Astrocyte (in vitro differentiated cells and primary cell): ENCODE measurements around the gene OCA2. TPM values are rescaled to one million over a fixed set of nuclear protein-coding genes. Genes with fewer than 3 reads are reported as not detected.

Experiments used
- DNase-seq: peaks from one replicate; pipeline ENCODE4 v3.0.0-alpha.2; 2010; ENCODE audit warnings: low read depth
- FAIRE-seq: peaks from 2 replicates; lab custom pipeline; 2011; peaks lifted over from hg19 to GRCh38; lab: Jason Lieb, UNC
- H2AFZ ChIP-seq: 2 replicates; pipeline ENCODE4 v1.6.0; 2012; ENCODE audit warnings: low read depth, low read length, inconsistent platforms
- H3K27ac ChIP-seq: 2 replicates; pipeline ENCODE4 v1.5.1; 2011; ENCODE audit warnings: low read depth, low read length, inconsistent platforms
- H3K27me3 ChIP-seq: 2 replicates; pipeline ENCODE4 v1.6.0; 2011; ENCODE audit warnings: low read length, inconsistent platforms; ENCODE audit not compliant: insufficient read depth
- H3K36me3 ChIP-seq: 2 replicates; pipeline ENCODE4 v1.5.1; 2011; ENCODE audit warnings: low read length, inconsistent platforms; ENCODE audit not compliant: insufficient read depth
- H3K4me1 ChIP-seq: 2 replicates; pipeline ENCODE4 v1.5.1; 2011; ENCODE audit warnings: low read length, inconsistent platforms; ENCODE audit not compliant: insufficient read depth
- H3K4me2 ChIP-seq: 2 replicates; pipeline ENCODE4 v1.6.0; 2012; ENCODE audit warnings: low read length, inconsistent platforms
- H3K4me3 ChIP-seq: 2 replicates; pipeline ENCODE4 v1.5.1; 2011; ENCODE audit warnings: low read depth, mild to moderate bottlenecking, low read length, inconsistent platforms; ENCODE audit not compliant: insufficient read depth
- H3K79me2 ChIP-seq: 2 replicates; pipeline ENCODE4 v1.6.0; 2012; ENCODE audit warnings: mild to moderate bottlenecking, low read length, inconsistent platforms; ENCODE audit not compliant: insufficient read depth
- H3K9ac ChIP-seq: 2 replicates; pipeline ENCODE4 v1.6.0; 2012; ENCODE audit warnings: mild to moderate bottlenecking, low read length, inconsistent platforms
- H3K9me3 ChIP-seq: 2 replicates; pipeline ENCODE4 v1.5.1; 2012; ENCODE audit warnings: low read depth, mild to moderate bottlenecking, low read length, inconsistent platforms; ENCODE audit not compliant: insufficient read depth
- H4K20me1 ChIP-seq: 2 replicates; pipeline ENCODE4 v1.6.0; 2012; ENCODE audit warnings: low read length, inconsistent platforms; ENCODE audit not compliant: insufficient read depth
- H3K27ac Mint-ChIP-seq: one replicate; pipeline ENCODE4 v1.8.0; 2021; ENCODE audit warnings: mild to moderate bottlenecking, mixed read lengths; ENCODE audit not compliant: unreplicated experiment
- H3K27me3 Mint-ChIP-seq: one replicate; pipeline ENCODE4 v1.8.0; 2021; ENCODE audit warnings: low read depth, mixed read lengths; ENCODE audit not compliant: unreplicated experiment
- H3K36me3 Mint-ChIP-seq: one replicate; pipeline ENCODE4 v1.8.0; 2021; ENCODE audit warnings: low read depth, mixed read lengths; ENCODE audit not compliant: unreplicated experiment
- H3K4me1 Mint-ChIP-seq: one replicate; pipeline ENCODE4 v1.8.0; 2021; ENCODE audit warnings: low read depth, mixed read lengths; ENCODE audit not compliant: unreplicated experiment
- H3K4me3 Mint-ChIP-seq: one replicate; pipeline ENCODE4 v1.8.0; 2021; ENCODE audit warnings: mild to moderate bottlenecking, moderate library complexity, mixed read lengths; ENCODE audit not compliant: unreplicated experiment
- H3K9me3 Mint-ChIP-seq: one replicate; pipeline ENCODE4 v1.8.0; 2021; ENCODE audit warnings: mild to moderate bottlenecking, mixed read lengths; ENCODE audit not compliant: unreplicated experiment
- CTCF ChIP-seq: IDR thresholded peaks from 2 replicates; pipeline ENCODE4 v1.5.1; 2011; ENCODE audit warnings: low read depth, mild to moderate bottlenecking, inconsistent platforms, low read length, moderate library complexity; ENCODE audit not compliant: insufficient read depth
- EZH2 ChIP-seq: IDR thresholded peaks from 2 replicates; pipeline ENCODE4 v1.6.1; 2012; ENCODE audit warnings: mild to moderate bottlenecking, low read length, inconsistent platforms; ENCODE audit not compliant: insufficient read depth
- total RNA-seq: library from RNA; stranded (reverse); gene quantifications from 2 replicates; pipeline ENCODE4 v1.2.1, GENCODE V29; 2021

OCA2 gene
- total RNA-seq, 1 donor from 2014 or later = 2.9 TPM

GRCh38 chr15:28096670-28097431, 2.3 kb downstream of the OCA2 start:
- H3K4me2 ChIP-seq = peak overlapping the region; percentile 95
- H3K4me3 ChIP-seq = peak overlapping the region; percentile 58
- no peak for DNase-seq
- H3K9me3 ChIP-seq = no peaks in the 10 kb centered on the region
- H3K4me3 Mint-ChIP-seq = peak overlapping the region; percentile 84
- H2AFZ ChIP-seq = peak overlapping the region; percentile 97
- H3K36me3 ChIP-seq = no peaks in the 10 kb centered on the region
- H3K27ac ChIP-seq = peak overlapping the region; percentile 22
- peaks cover 12% of the 10 kb centered on the region for H4K20me1 ChIP-seq
- peaks cover 43% of the 10 kb centered on the region for H3K27me3 Mint-ChIP-seq
- H3K79me2 ChIP-seq = no peaks in the 10 kb centered on the region
- no peak for FAIRE-seq
- peaks cover 3% of the 10 kb centered on the region for H3K36me3 Mint-ChIP-seq
- peaks cover 22% of the 10 kb centered on the region for H3K4me1 ChIP-seq
- peaks cover 13% of the 10 kb centered on the region for H3K4me1 Mint-ChIP-seq
- no peaks in the 10 kb centered on the region for H3K9me3 Mint-ChIP-seq
- no peak for TF ChIP-seq CTCF
- peak; percentile 75 for TF ChIP-seq EZH2
- peaks cover 20% of the 10 kb centered on the region for H3K27me3 ChIP-seq
- peak overlapping the region; percentile 64 for H3K9ac ChIP-seq
- H3K27ac Mint-ChIP-seq = no peak overlapping the region

- peaks cover 38% of the 10 kb centered on the region for H3K27me3 Mint-ChIP-seq
- Histone ChIP-seq H3K9me3 (no peaks in the 10 kb centered on the region), H3K4me3 (peak overlapping the region; percentile 58), H4K20me1 (peaks cover 12% of the 10 kb centered on the region), H2AFZ (peak overlapping the region; percentile 97), H3K36me3 (no peaks in the 10 kb centered on the region), H3K27ac (peak overlapping the region; percentile 22), H3K27me3 (peaks cover 19% of the 10 kb centered on the region), H3K9ac (peak overlapping the region; percentile 64), H3K4me1 (peaks cover 22% of the 10 kb centered on the region), H3K4me2 (peak overlapping the region; percentile 95), H3K79me2 (no peaks in the 10 kb centered on the region)
- H3K36me3 Mint-ChIP-seq = peaks cover 3% of the 10 kb centered on the region
- DNase-seq (no peak), FAIRE-seq (no peak)
- no peaks in the 10 kb centered on the region for H3K9me3 Mint-ChIP-seq
- peak overlapping the region; percentile 92 for H3K27ac Mint-ChIP-seq
- peak overlapping the region; percentile 84 for H3K4me3 Mint-ChIP-seq
- TF ChIP-seq EZH2 = no peak
- no peak for TF ChIP-seq CTCF
- peaks cover 13% of the 10 kb centered on the region for H3K4me1 Mint-ChIP-seq
Measured at GRCh38 chr15:28096411-28096669, 2.8 kb downstream of the OCA2 start.
